Stimulated activated effector memory CD8-positive, alpha-beta T cell treated with anti-CD3 and anti-CD28 coated beads, Interleukin-12 subunit alpha, Interleukin-12 subunit beta, amount 100 ng/mL, for 72 hours (primary cell): ENCODE results near the gene SCNN1A.
"Not testable (repeated sequence)": the region's sequence is repeated elsewhere in the genome, so short reads cannot be mapped to it uniquely, and the experiment has no call there.

ENCODE experiments used
- ATAC-seq: fragments of 150-1000 bp; cut with Tn5 transposase; 2 replicates; pipeline ENCODE4 v1.10.0; 2021
- DNase-seq, 2 donors: peaks; one replicate each; pipeline ENCODE4 v3.0.0; 2021 to 2022; ENCODE audit warnings: low spot score in 2 of 2
- H3K27ac Mint-ChIP-seq: one replicate; pipeline ENCODE4 v1.8.0; 2022; ENCODE audit warnings: mild to moderate bottlenecking, mixed read lengths
- H3K36me3 Mint-ChIP-seq: one replicate; pipeline ENCODE4 v1.8.0; 2022; ENCODE audit warnings: mild to moderate bottlenecking, mixed read lengths
- H3K4me1 Mint-ChIP-seq: one replicate; pipeline ENCODE4 v1.8.0; 2022; ENCODE audit warnings: mixed read lengths
- H3K4me3 Mint-ChIP-seq: one replicate; pipeline ENCODE4 v1.8.0; 2022; ENCODE audit warnings: mild to moderate bottlenecking, mixed read lengths
- H3K9me3 Mint-ChIP-seq: one replicate; pipeline ENCODE4 v1.8.0; 2022; ENCODE audit warnings: mixed read lengths

SCNN1A gene

GRCh38 chr12:6347367-6348338, 27.7 kb downstream of the SCNN1A start:
- H3K4me3 Mint-ChIP-seq = no peak overlapping the region
- H3K9me3 Mint-ChIP-seq = no peaks in the 10 kb centered on the region
- no peak for DNase-seq
- H3K27ac Mint-ChIP-seq = peak overlapping the region; percentile 45
- no peak for ATAC-seq
- H3K36me3 Mint-ChIP-seq = peaks cover 8% of the 10 kb centered on the region
- H3K4me1 Mint-ChIP-seq = peaks cover 48% of the 10 kb centered on the region

- Mint-ChIP-seq H3K27ac (peak overlapping the region; percentile 45), H3K9me3 (no peaks in the 10 kb centered on the region), H3K36me3 (peaks cover 8% of the 10 kb centered on the region), H3K4me1 (peaks cover 51% of the 10 kb centered on the region), H3K4me3 (no peak overlapping the region)
- no peak for ATAC-seq
- DNase-seq = no peak
Observed at GRCh38 chr12:6346942-6347341, 28.4 kb downstream of the SCNN1A start.

- ATAC-seq (no peak), DNase-seq (no peak)
- no peaks in the 10 kb centered on the region for H3K9me3 Mint-ChIP-seq
- peaks cover 56% of the 10 kb centered on the region for H3K4me1 Mint-ChIP-seq
- H3K27ac Mint-ChIP-seq = peak overlapping the region; percentile 83
- H3K36me3 Mint-ChIP-seq = peaks cover 8% of the 10 kb centered on the region
- H3K4me3 Mint-ChIP-seq = peak overlapping the region; percentile 65
Observed at GRCh38 chr12:6346235-6346832, 29.0 kb downstream of the SCNN1A start.

- ATAC-seq (peak; percentile 88), DNase-seq (no peak)
- no peaks in the 10 kb centered on the region for H3K9me3 Mint-ChIP-seq
- H3K27ac Mint-ChIP-seq = peak overlapping the region; percentile 83
- peaks cover 56% of the 10 kb centered on the region for H3K4me1 Mint-ChIP-seq
- peaks cover 8% of the 10 kb centered on the region for H3K36me3 Mint-ChIP-seq
- peak overlapping the region; percentile 65 for H3K4me3 Mint-ChIP-seq
Observed at GRCh38 chr12:6345319-6346091, 29.9 kb downstream of the SCNN1A start.

- DNase-seq, H3K4me3 Mint-ChIP-seq, H3K36me3 Mint-ChIP-seq, H3K27ac Mint-ChIP-seq, ATAC-seq, H3K9me3 Mint-ChIP-seq: not testable (repeated sequence)
- peaks cover 56% of the 10 kb centered on the region for H3K4me1 Mint-ChIP-seq
Observed at GRCh38 chr12:6344101-6344660, 31.2 kb downstream of the SCNN1A start.

- Mint-ChIP-seq H3K4me1 (peaks cover 56% of the 10 kb centered on the region), H3K36me3 (peaks cover 8% of the 10 kb centered on the region), H3K4me3 (no peak overlapping the region), H3K9me3 (no peaks in the 10 kb centered on the region), H3K27ac (no peak overlapping the region)
- ATAC-seq (no peak), DNase-seq (no peak)
Observed at GRCh38 chr12:6343518-6343917, 31.8 kb downstream of the SCNN1A start.

GRCh38 chr12:6342140-6342889, 33.0 kb downstream of the SCNN1A start:
- no peak overlapping the region for H3K4me3 Mint-ChIP-seq
- no peak for ATAC-seq
- peaks cover 54% of the 10 kb centered on the region for H3K4me1 Mint-ChIP-seq
- H3K9me3 Mint-ChIP-seq = no peaks in the 10 kb centered on the region
- peaks cover 8% of the 10 kb centered on the region for H3K36me3 Mint-ChIP-seq
- no peak overlapping the region for H3K27ac Mint-ChIP-seq
- no peak for DNase-seq

GRCh38 chr12:6341417-6342139, 33.8 kb downstream of the SCNN1A start, which contains the start of gene TNFRSF1A:
TSS of gene TNFRSF1A (minus strand) at chr12:6342076. CDS start at chr12:6341814, 262 bp downstream.
- Mint-ChIP-seq H3K36me3 (peaks cover 8% of the 10 kb centered on the region), H3K4me1 (peaks cover 47% of the 10 kb centered on the region), H3K4me3 (no peak within 1 kb of the TSS), H3K9me3 (no peaks in the 10 kb centered on the region), H3K27ac (no peak within 1 kb of the TSS)
- ATAC-seq = peak; percentile 52
- DNase-seq = peak in 1 of 2 donors; percentile 81

- Mint-ChIP-seq H3K36me3 (peaks cover 10% of the 10 kb centered on the region), H3K4me3 (no peak overlapping the region), H3K9me3 (no peaks in the 10 kb centered on the region), H3K4me1 (peaks cover 40% of the 10 kb centered on the region), H3K27ac (no peak overlapping the region)
- no peak for DNase-seq
- ATAC-seq = no peak
Observed at GRCh38 chr12:6340745-6341416, 34.5 kb downstream of the SCNN1A start.

- no peak for ATAC-seq
- Mint-ChIP-seq H3K4me3 (no peak overlapping the region), H3K9me3 (no peaks in the 10 kb centered on the region), H3K27ac (no peak overlapping the region), H3K4me1 (peaks cover 33% of the 10 kb centered on the region), H3K36me3 (peaks cover 11% of the 10 kb centered on the region)
- DNase-seq = no peak
Observed at GRCh38 chr12:6340032-6340638, 35.2 kb downstream of the SCNN1A start.

- H3K4me3 Mint-ChIP-seq = no peak overlapping the region
- no peak overlapping the region for H3K27ac Mint-ChIP-seq
- DNase-seq = no peak
- peaks cover 25% of the 10 kb centered on the region for H3K4me1 Mint-ChIP-seq
- peaks cover 21% of the 10 kb centered on the region for H3K36me3 Mint-ChIP-seq
- no peaks in the 10 kb centered on the region for H3K9me3 Mint-ChIP-seq
- ATAC-seq = no peak
Observed at GRCh38 chr12:6338955-6339354, 36.4 kb downstream of the SCNN1A start.

- H3K9me3 Mint-ChIP-seq, H3K27ac Mint-ChIP-seq, H3K4me3 Mint-ChIP-seq, DNase-seq, ATAC-seq: not testable (repeated sequence)
- Mint-ChIP-seq H3K36me3 (peaks cover 26% of the 10 kb centered on the region), H3K4me1 (peaks cover 20% of the 10 kb centered on the region)
Observed at GRCh38 chr12:6338536-6338935, 36.8 kb downstream of the SCNN1A start.

- no peak overlapping the region for H3K4me3 Mint-ChIP-seq
- ATAC-seq = no peak
- peaks cover 15% of the 10 kb centered on the region for H3K4me1 Mint-ChIP-seq
- no peaks in the 10 kb centered on the region for H3K9me3 Mint-ChIP-seq
- no peak for DNase-seq
- peaks cover 31% of the 10 kb centered on the region for H3K36me3 Mint-ChIP-seq
- no peak overlapping the region for H3K27ac Mint-ChIP-seq
Observed at GRCh38 chr12:6337958-6338433, 37.4 kb downstream of the SCNN1A start.
